Endothelial cell of hepatic sinusoid (primary cell): ENCODE data around the gene FXYD3.
"Not testable (repeated sequence)": the region's sequence is repeated elsewhere in the genome, so short reads cannot be mapped to it uniquely, and the experiment has no call there.

Experiments used
- in situ Hi-C: cut with HindIII; loops from 2 replicates; pipeline ENCODE4 v1.10.0; 2017; ENCODE audit warnings: low sequenced_read_pairs

FXYD3 gene

DNA sequence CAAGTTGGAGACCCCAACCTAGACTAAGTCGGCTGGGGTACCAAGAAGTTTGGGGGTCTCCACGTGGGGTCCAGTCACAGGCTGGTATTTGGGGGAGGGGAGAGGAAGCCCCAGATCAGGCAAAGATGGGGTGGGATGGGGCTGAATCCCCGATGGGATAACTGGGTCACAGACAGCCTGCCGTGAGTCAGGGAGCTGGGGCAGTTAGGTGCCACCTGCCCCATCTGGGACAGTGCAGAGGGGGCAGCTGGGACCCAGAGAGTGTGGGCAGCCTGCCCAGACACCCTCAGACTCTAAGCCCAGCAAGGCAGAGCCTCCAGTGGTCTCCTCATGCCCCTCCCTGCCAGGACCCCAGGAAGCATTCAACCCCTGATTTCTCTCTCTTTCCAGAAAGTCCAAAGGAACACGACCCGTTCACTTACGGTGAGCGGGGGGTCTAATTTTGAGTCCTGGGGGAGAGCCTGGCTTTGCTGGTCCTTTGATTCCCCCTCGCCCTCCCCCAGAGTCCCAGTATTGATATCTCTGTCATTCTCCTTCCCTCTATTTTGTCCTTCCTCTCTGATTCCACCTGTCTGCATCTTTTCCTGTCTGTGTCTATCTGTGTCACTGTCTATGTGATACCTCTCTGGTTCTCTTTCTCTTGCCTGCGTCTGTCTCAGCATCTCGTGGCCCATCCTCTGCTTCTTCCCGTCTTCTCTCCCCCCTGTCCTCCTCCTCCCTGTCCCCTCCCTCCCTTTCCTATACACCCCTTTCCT lies 24.8 kb downstream of the FXYD3 start:
- in situ Hi-C loops = no loop called here

DNA sequence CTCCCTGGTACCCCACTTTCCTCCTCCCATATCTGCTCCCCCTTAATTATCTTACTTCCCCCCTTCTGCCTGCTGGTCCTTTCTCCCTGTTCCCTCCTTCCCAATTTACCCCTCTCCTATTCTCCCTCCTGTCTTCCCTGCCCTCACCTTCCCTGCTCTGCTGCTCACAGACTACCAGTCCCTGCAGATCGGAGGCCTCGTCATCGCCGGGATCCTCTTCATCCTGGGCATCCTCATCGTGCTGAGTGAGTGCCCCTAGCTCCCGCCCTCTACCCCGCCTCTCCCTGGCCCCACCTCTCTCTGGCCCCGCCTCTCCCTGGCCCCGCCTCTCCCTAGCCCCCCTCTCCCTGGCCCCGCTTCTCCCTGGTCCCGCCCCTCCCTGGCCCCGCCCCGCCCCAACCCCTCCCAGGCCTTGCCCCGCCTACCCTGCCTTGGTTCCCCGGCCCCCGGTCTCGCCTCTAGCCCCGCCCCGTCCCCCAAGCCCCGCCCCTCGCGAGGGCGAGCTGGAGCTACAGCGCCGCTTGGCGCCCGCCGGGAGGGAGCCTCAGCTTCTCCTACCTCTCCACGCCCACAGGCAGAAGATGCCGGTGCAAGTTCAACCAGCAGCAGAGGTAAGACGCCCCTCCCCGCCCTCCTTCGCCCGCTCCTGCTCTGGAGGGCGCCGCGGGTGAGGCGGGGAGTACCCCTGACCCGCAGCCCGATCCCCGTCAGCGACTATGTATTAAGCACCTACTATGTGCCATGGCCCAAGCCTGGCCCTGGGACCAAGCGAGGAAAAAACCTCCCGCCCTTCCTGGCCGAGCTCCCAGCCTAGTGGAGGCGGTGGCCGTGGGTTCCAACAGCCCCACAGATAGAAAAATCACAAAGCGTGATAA lies 25.6 kb downstream of the FXYD3 start:
- in situ Hi-C loops = no loop called here

DNA sequence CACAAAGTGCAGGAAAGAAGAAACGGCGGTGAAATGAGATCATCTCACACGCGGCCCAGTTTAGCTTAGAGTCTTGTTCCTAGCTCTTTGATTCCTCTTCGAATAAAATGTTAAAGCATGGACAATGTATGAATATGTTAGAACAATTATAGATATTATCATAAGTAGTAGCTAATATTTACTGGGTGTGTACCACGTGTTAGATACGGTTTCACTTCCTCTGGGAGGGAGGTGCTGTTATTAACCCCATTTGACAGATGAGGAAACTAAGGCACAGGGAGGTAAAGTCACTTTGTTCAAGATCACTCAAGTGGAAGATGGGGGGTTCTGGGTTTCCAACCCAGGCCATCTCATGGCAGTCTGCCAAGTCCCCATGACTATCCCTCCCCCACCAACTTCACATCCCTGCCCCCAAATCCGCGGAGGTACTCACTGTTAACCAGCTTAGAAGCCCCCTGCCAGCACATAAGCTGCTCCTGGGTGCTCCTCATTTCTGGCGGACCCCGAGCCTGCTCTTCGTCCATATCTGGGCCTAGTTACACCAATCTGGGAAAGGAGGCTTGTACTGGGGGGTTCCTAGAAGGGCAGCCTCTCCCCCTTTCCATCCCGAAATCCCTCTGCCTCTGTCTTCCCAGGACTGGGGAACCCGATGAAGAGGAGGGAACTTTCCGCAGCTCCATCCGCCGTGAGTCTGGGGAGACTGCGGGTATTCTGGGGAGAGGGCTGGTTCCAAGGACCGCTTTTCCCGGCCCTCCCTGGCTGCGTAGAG lies 26.4 kb downstream of the FXYD3 start:
- in situ Hi-C loops = no loop called here

DNA sequence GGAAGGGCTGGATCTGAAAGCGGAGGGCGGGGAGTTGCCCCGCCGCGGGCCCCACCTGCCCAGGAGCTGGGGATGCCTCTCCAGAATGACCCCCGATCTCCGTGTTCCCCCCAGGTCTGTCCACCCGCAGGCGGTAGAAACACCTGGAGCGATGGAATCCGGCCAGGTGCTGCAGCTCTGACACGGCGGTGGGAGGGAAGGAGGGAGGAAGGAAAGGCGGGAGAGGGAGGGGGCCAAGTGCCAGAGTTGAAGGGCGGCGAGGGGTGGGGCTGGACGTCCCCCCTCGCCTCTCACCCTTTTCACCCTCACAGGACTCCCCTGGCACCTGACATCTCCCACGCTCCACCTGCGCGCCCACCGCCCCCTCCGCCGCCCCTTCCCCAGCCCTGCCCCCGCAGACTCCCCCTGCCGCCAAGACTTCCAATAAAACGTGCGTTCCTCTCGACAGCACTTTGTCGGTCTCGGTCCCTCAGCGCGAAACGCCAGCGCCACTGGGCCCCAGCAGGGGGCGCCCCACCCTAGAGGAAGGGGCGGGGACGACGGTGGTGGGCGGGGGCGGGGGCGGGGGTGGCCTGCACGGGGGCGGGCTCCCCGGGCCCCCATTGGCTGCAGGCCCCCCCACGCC lies 27.1 kb downstream of the FXYD3 start:
- in situ Hi-C loops = no loop called here

DNA sequence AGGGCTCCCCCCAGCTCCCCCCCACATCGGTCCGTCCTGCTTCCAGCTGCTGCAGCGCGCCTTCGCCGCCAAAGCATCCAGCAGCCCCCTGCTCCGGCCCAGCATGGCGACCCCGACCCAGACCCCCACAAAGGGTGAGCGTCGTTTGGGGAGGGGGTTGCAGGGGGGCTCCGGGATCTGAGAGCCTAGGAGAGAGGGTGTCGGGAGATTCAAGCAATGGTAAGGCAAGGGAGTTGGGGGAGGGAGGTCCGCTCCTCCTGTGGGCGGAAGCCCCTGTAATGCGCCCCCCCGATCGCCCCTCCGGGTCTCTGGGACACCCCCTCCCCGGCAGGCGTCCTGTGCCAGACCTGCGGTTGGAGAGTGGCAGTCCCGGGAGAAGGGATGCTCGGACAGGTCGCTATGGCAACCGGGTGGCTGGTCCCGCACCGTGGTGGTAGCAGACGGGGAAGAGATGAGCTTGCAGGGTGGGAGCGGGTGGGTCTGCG lies 27.6 kb downstream of the FXYD3 start, which contains the start of gene FXYD7:
Gene FXYD7, plus strand, starts transcription at position 25 of the 485 bp plus-strand sequence. Its CDS starts 79 bp downstream, at position 104.
- in situ Hi-C loops = no loop called here

DNA sequence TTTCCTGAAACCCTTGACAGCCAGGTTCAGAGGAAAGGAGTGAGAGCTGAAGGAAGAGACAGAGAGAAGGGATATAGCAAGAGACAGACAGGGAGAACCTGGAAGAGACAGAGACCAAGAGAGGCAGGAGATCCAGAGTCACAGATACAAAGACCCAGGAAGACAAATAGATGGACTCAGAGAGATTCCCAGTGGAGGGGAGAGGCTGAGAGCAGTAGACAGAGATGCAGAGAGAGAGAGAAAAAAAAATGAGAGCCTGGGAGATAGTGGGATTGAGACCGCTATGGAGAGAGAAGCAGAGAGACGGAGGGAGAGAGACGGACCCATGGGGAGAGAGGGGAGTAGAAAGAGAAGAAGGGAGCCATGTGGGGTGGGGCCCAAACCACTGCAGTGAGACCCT lies 28.2 kb downstream of the FXYD3 start:
- in situ Hi-C loops = no loop called here

DNA sequence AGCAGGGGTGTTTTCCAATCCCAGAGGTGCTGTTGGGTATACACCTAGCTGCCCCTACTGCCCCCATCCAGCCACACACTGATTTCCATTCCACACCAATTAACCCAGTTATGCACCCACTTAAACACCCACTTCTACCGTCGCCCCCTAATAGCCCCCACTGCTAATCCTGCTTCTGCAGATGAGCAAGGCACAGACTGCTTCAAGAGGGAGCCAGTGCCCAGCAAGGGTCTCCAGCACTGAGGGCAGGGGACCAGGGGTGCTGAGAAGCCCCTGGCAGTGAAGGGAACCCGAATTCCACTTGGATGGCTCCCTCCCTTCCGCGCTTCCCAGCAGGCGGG lies 28.6 kb downstream of the FXYD3 start:
- in situ Hi-C loops = no loop called here

DNA sequence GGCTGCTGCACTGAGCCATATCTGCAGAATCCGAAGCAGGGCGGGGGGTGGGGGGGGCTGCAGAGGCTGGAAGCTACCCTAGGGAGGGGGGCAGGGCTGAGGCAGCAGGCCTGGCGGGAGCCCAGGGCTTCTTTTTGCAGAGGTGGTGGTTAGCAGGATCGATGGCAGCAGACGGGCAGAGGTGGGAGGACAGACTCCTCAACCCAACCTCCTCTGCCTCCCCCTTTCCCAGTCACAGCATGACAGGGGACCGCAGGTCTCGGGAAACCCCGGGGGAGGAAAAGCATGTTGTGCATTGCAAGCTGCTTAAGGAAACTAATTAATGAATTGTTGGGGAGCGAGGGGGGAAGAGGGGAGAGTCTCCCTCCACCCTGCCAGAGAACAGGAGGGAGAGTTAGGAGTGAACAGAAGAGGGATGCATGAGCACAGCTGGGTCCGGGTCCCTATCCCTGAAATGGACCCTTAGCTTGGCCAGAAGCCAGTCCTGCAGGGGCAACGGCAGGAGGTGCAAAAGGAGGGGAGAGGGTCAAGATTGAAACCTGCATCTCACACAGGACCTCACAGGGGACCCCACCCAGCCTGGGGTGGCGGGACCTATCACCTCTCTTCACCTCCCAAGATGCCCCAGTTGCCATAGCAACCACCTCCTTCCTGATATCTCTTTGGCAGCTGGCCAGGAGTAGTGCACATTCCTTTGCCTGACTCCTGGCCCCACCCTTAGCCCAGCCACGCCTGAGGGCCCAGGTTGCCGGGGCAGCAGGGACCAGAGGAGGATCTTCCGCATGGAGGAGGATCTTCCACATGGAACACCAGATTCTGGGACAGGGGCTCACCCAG lies 29.2 kb downstream of the FXYD3 start:
- in situ Hi-C loops = no loop called here

DNA sequence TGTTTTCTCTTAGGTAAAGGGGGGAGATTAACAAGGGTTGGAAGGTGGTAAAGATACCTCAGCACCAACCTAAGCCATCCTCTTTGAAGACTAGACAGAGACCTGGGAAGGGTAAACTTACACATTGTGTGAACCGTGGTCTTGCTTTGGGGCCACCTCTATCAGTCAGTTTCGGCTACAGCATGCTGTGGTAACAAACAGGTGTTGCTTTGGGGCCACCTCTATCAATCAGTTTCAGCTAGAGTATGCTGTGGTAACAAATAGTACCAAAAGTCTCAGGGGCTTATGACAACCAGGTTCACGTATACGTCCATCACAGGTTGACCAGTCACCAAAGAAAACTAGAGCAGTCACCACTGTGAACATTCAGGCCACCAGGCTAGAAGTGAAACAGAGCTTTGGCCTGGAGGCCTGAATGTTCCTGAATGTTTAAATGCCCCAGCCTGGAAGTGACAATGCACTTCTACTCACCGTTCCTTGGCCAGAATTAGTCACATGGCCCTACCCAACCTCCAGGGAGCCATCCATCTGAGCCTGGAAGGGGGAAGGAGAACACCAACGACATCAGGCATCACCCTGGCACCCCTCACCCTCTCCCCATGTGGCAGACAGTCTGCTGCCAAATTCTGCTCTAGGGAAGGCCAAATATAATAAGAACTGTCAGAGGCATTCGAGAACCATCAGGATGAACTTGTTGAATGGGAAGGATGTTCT lies 31.3 kb downstream of the FXYD3 start:
- in situ Hi-C loops = no loop called here

DNA sequence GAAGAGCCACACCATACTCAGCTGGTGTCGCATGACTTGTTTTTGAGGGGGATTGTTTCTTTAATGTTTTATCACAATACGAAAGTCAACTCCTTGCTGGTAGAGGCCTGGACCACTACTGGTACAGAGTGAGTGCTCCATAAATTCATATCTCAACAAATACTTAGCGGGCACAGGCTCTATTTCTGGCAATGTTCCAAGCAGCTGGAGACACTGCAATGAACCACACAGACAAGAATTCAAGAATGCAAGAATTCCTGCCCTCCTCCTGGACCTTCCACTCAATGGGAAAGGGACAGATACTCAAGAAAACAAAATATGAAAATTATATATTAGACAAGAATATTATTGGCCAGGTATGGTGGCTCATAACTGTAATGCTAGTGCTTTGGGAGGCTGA lies 33.8 kb downstream of the FXYD3 start:
- in situ Hi-C loops = no loop called here

DNA sequence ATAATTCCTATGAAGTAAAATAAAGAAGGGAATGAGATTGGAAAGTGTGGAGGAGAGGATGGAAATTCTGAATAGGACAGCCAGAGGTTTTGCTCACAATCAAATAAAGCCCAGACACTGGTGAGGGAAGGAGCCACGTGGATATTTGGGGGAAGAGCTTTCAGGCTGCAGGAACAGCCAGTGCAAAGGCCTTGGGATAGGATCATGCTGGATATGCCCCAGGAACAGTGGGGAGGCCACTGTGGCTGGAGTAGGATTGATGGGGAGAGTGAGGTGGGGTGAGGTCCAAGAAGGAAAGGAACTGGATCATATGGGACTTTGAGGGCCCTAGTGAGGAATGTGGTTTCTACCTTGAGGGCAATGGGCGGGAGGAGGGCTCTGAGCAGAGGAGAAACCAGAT lies 34.8 kb downstream of the FXYD3 start:
- in situ Hi-C loops = no loop called here

DNA sequence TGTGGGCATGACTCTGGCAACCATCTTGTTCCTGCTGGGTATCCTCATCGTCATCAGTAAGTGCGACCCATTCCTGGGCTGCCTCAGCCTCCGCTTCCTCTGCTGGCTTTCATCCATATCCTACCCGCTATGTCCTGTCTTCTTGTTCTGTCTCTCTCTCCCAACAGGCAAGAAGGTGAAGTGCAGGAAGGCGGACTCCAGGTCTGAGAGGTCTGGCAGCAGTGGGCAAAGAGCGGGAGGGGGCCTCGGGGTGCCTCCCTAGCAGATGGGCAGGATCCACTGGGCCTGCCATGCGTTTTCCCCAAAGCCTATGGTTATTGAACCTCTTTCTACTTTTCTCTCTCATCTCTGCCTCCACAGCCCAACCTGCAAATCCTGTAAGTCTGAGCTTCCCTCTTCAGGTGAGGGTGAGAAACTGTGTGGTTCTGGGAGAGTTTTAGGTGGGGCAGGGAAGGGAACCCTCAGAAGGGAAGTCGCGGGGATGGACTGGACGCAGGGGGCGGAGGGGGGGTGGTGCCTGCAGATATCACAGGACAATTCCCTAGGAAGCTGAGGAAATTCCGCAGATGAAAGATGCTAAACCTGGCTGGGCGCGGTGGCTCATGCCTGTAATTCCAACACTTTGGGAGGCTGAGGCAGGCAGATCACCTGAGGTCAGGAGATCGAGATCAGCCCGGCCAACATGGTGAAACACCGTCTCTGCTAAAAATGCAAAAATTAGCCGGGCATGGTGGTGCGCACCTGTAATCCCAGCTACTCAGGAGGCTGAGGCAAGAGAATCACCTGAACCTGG lies 35.8 kb downstream of the FXYD3 start:
- in situ Hi-C loops = no loop called here

DNA sequence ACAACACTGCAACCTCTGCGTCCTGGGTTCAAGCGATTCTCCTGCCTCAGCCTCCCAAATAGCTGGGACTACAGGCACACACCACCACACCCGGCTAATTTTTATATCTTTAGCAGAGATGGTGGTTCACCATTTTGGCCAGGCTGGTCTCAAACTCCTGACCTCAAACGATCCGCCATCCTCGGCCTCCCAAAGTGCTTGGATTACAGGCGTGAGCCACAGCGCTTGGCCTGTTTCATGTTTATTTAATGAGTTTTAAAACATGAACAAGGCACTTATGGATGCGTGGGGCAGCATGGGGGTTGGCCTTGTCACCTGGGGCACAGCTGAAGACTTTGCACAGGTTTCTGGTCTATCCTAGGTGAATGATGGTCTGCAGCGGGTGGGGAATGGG lies 37.5 kb downstream of the FXYD3 start:
- in situ Hi-C loops = not testable (repeated sequence)

DNA sequence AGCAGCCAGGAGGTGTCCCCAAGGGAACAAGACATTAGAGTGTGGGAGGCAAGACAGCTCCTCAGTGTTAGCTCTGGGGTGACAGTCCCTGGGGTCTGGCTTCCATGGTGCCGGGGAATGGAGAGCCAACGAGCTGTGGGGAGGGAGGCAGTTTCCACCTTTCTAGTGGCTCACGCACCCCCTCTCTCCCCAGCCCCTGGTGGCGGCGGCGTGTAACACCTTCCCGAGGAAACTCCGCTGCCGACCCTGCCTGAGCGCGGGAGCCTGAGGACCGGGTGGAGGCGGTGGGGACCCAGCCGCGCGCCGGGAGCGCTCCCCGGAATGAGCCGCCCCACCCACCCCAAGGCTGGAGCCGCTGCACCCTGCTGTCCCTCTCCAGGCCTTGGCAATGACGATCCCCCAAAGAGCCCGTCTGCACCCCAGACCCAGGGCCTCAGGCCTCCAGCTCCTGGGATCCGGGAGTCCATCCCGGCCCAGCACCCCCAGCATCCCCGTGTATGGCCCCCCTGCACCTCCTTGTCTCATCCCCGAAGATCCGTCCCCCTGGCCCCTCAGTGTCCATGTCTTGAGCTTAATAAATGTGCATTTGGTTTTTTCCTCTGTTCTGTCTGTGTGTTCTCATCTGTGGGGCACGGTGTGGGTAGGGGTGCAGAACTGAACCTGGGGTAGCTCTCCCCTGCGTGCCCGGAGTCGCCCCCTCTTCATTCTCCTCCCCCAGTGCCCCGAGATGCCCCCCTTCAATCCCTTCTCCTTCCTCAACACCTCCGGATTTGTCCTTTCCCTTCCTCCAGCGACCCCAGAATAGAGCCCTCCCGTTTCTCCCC lies 38.3 kb downstream of the FXYD3 start:
- in situ Hi-C loops = no loop called here

DNA sequence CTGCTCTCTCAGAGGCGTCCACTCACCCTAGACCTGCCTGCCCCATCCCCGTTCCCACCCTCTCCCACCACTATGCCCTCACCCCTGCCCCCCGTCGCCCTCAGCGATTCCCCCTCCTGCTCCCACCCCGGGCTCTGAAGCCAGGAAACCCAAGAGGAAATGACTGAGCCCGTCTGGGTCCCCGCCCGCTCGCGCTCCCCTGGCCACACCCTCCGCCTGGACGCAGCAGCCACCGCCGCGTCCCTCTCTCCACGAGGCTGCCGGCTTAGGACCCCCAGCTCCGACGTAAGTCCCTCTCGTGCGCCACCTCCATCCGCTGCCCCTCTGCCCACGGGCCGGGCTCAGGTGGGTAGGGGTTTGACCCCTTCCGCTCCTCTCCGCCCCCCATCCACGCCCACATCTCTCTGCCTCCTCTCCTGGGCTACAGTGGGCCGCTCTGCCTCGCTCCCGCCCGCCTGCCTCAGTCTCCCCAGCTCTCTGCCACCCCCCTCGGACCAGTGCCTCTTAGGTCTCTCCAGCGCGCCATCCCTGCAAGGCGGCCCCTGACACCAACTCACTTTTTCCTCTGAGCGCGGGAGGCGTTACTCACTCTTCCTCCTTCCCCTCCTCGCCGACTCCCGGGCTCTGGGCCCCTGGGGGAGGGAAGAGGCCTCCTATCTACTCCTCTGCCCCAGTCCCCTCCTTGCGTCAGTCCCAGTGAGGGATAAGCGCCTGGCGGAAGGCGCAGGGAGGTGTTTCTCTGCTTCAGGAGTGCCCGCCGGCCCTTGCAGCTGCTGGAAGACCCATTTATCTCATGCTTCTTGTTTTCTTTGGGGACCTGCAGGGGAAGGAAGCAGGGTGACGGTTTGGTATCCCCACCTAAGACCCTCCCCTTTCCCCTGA lies 39.1 kb downstream of the FXYD3 start, which contains the start of gene FXYD5:
Gene FXYD5, plus strand, starts transcription at position 211 of the 882 bp plus-strand sequence. CDS start 816 bp downstream, outside the sequence.
- in situ Hi-C loops = no loop called here

DNA sequence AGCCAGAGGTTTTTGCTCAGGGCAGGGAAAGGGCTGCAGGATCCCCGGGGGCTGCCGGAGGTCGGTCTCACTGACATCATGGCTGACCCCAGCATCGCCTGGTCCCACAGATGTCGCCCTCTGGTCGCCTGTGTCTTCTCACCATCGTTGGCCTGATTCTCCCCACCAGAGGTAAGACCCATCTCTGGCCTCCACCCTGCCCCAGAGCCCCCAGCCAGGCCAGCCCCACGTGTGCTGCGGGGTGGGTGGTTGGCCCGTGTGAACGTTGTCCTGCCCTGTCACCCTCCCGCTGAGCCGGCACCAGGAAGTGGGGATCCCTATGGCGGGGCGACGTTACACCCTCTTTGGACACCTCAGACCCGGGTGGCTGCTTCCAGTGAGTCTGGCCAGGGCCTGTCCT lies 39.8 kb downstream of the FXYD3 start:
- in situ Hi-C loops = no loop called here
